Breast epithelium (tissue), 4 donors: ENCODE results near the gene NUCB1. TPM values are rescaled to one million over a fixed set of nuclear protein-coding genes. Genes with fewer than 3 reads are reported as not detected.
"Not testable (repeated sequence)": the region's sequence is repeated elsewhere in the genome, so short reads cannot be mapped to it uniquely, and the experiment has no call there.

Experiments
- DNase-seq, 2 donors: peaks; one replicate each; pipeline ENCODE4 v3.0.0-alpha.2; 2019; ENCODE audit warnings: low spot score in 2 of 2
- H3K27ac ChIP-seq, 2 donors: fragments of 200-600 bp; sonication (generic) in 1 of 2; one replicate each; pipeline ENCODE4 v1.5.1; 2016 to 2019; ENCODE audit warnings: mild to moderate bottlenecking in 1 of 2
- H3K27me3 ChIP-seq, 2 donors: fragments of 200-600 bp; sonication (generic) in 1 of 2; one replicate each; pipeline versions ENCODE4 v1.5.1 to v1.6.0; 2017 to 2019; ENCODE audit warnings: control low read depth in 1 of 2, mild to moderate bottlenecking in 1 of 2
- H3K36me3 ChIP-seq: fragments of 200-600 bp; one replicate; pipeline ENCODE4 v1.5.1; 2019
- H3K4me1 ChIP-seq, 2 donors: fragments of 200-600 bp; sonication (generic); one replicate each; pipeline ENCODE4 v1.5.1; 2016 to 2019; ENCODE audit warnings: control low read depth in 1 of 2
- H3K4me3 ChIP-seq, 3 donors: fragments of 200-600 bp; sonication (generic); 1 replicate in 2 of 3; 2 replicates in 1 of 3; pipeline ENCODE4 v1.5.1; 2016 to 2019; ENCODE audit warnings: mild to moderate bottlenecking in 3 of 3, moderate library complexity in 2 of 3
- H3K9me3 ChIP-seq, 2 donors: fragments of 200-600 bp; sonication (generic) in 1 of 2; one replicate each; pipeline ENCODE4 v1.5.1; 2016 to 2019; ENCODE audit warnings: control low read depth in 1 of 2
- CTCF ChIP-seq, 3 donors: fragments of 450-650 bp; IDR thresholded peaks; one replicate each; pipeline ENCODE4 v1.5.1; 2016 to 2017; ENCODE audit warnings: antibody characterized with exemption in 3 of 3, mild to moderate bottlenecking in 3 of 3, moderate library complexity in 3 of 3
- POLR2A ChIP-seq: fragments of 450-650 bp; IDR thresholded peaks from one replicate; pipeline ENCODE4 v1.6.1; 2016; ENCODE audit warnings: antibody characterized with exemption, mild to moderate bottlenecking, moderate library complexity
- POLR2AphosphoS5 ChIP-seq, 3 donors: sonication (generic); formaldehyde crosslinking; IDR thresholded peaks; one replicate each; pipeline ENCODE4 v1.6.1; 2017; ENCODE audit warnings: antibody characterized with exemption in 3 of 3
- intact Hi-C: fragments of 100-400 bp; cut with DNase I; formaldehyde crosslinking; loops from one replicate; pipeline ENCODE4 v1.15.1; 2023; ENCODE audit warnings: low total_unique reads
- total RNA-seq, 3 donors: library from RNA; depleted of rRNA; stranded (reverse); fragments of >200 nt; gene quantifications; one replicate each; pipeline ENCODE4 v1.1.0, GENCODE V29; 2016

NUCB1 gene
- total RNA-seq, 3 donors from 2014 or later: 131 to 333 (median 223) TPM

GRCh38 chr19:48920949-48921348 lies 20.8 kb downstream of the NUCB1 start:
- TF ChIP-seq CTCF (IDR thresholded peaks at IDR 0.05) (no peak), POLR2A (no peak), POLR2AphosphoS5 (IDR thresholded peaks at IDR 0.05) (no peak)
- Histone ChIP-seq H3K36me3 (no peaks in the 10 kb centered on the region), H3K4me3 (no peak overlapping the region), H3K27me3 (no peaks in the 10 kb centered on the region), H3K27ac (no peak overlapping the region), H3K4me1 (no peaks in the 10 kb centered on the region), H3K9me3 (no peaks in the 10 kb centered on the region)
- no peak for DNase-seq
- intact Hi-C loops: no loop called here

GRCh38 chr19:48921721-48922500 lies 21.8 kb downstream of the NUCB1 start:
- H3K4me1 ChIP-seq: no peaks in the 10 kb centered on the region
- no peaks in the 10 kb centered on the region for H3K36me3 ChIP-seq
- intact Hi-C loops: no loop called here
- no peaks in the 10 kb centered on the region for H3K9me3 ChIP-seq
- TF ChIP-seq POLR2A: no peak
- TF ChIP-seq CTCF (IDR thresholded peaks at IDR 0.05): no peak
- TF ChIP-seq POLR2AphosphoS5 (IDR thresholded peaks at IDR 0.05): no peak
- no peak for DNase-seq
- no peak overlapping the region for H3K4me3 ChIP-seq
- H3K27me3 ChIP-seq: no peaks in the 10 kb centered on the region
- no peak overlapping the region for H3K27ac ChIP-seq

DNA sequence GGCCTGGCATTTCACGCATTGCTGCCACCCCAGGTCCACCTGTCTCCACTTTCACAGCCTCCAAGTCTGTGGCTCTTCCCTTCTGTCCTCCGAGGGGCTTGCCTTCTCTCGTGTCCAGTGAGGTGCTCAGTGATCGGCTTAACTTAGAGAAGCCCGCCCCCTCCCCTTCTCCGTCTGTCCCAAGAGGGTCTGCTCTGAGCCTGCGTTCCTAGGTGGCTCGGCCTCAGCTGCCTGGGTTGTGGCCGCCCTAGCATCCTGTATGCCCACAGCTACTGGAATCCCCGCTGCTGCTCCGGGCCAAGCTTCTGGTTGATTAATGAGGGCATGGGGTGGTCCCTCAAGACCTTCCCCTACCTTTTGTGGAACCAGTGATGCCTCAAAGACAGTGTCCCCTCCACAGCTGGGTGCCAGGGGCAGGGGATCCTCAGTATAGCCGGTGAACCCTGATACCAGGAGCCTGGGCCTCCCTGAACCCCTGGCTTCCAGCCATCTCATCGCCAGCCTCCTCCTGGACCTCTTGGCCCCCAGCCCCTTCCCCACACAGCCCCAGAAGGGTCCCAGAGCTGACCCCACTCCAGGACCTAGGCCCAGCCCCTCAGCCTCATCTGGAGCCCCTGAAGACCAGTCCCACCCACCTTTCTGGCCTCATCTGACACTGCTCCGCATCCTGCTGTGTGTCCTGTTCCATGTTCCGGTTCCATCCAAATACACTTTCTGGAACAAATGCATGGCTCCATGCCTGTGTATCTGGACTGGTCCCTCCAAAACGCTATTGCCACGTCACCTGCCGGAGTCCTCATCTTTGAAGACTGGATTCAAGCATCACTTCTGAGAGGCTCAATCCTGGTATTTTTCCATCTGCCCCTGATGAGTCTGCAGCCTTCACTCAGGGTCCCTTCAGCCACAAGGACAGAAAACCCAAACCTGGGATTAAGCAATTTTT lies 22.7 kb downstream of the NUCB1 start:
- Histone ChIP-seq H3K9me3 (no peaks in the 10 kb centered on the region), H3K27me3 (no peaks in the 10 kb centered on the region), H3K4me1 (no peaks in the 10 kb centered on the region), H3K4me3 (no peak overlapping the region), H3K36me3 (no peaks in the 10 kb centered on the region), H3K27ac (no peak overlapping the region)
- DNase-seq: no peak
- TF ChIP-seq POLR2AphosphoS5 (IDR thresholded peaks at IDR 0.05) (no peak), POLR2A (no peak), CTCF (IDR thresholded peaks at IDR 0.05) (no peak)
- intact Hi-C loops: no loop called here

DNA sequence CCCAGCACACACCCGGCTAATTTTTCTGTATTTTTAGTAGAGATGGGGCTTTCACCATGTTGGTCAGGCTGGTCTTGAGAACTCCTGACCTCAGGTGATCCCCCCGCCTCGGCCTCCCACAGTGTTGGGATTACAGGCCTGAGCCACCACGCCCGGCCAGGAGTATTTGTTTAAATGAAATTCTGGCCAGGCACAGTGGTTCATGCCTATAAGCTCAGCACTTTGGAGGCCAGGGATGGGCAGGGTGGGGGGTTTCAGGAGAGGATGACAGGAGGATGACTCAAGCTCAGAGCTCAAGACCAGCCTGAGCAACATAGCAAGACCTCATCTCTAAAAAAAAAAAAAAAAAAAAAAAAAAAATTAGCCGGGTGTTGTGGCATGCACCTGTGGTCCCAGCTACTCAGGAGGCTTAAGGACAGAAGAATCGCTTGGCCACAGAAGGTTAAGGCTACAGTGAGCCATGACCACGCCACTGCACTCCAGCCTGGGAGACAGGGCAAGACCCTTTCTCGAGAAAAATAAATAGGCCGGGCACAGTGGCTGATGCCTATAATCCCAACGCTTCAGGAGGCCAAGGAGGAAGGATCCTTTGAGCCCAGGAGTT lies 25.2 kb downstream of the NUCB1 start:
- no peaks in the 10 kb centered on the region for H3K27me3 ChIP-seq
- H3K36me3 ChIP-seq: no peaks in the 10 kb centered on the region
- intact Hi-C loops: loop anchor here (1.0 kb wide), 1 partner anchor 31 kb away; no protein-coding TSS in a partner anchor
- no peaks in the 10 kb centered on the region for H3K4me1 ChIP-seq
- no peak overlapping the region for H3K27ac ChIP-seq
- DNase-seq: no peak
- no peak overlapping the region for H3K4me3 ChIP-seq
- no peak for TF ChIP-seq CTCF (IDR thresholded peaks at IDR 0.05)
- TF ChIP-seq POLR2A: no peak
- TF ChIP-seq POLR2AphosphoS5 (IDR thresholded peaks at IDR 0.05): no peak
- H3K9me3 ChIP-seq: no peaks in the 10 kb centered on the region

- not testable (repeated sequence) for H3K27me3 ChIP-seq, H3K4me1 ChIP-seq, H3K27ac ChIP-seq, H3K9me3 ChIP-seq, H3K36me3 ChIP-seq, H3K4me3 ChIP-seq, DNase-seq
- intact Hi-C loops: loop anchor here (1.0 kb wide), 1 partner anchor 30 kb away; no protein-coding TSS in a partner anchor
Measured at GRCh38 chr19:48925890-48926289, 25.8 kb downstream of the NUCB1 start.
